ENCODE results near the gene JMJD8.
A peak's percentile ranks its signal among the peaks of the same experiment; 100 is the strongest.

JMJD8 gene

DNA sequence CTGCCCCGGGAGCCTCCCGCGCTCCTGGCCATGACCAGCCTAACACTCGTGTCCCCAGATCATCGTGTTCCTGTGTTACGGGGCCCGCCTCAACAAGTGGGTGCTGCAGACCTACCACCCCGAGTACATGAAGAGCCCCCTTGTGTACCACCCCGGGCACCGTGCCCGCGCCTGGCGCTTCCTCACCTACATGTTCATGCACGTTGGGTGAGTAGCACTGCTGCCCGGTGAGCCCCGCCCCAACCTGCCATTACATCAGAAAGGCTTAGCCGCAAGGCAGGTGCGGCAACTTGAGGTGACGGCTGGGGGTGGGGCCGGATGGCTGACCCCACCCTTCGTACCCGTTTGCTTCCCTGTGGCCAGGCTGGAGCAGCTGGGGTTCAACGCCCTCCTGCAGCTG is 7.2 kb downstream of the JMJD8 start (continued):
- TF ChIP-seq, protein P1, sequence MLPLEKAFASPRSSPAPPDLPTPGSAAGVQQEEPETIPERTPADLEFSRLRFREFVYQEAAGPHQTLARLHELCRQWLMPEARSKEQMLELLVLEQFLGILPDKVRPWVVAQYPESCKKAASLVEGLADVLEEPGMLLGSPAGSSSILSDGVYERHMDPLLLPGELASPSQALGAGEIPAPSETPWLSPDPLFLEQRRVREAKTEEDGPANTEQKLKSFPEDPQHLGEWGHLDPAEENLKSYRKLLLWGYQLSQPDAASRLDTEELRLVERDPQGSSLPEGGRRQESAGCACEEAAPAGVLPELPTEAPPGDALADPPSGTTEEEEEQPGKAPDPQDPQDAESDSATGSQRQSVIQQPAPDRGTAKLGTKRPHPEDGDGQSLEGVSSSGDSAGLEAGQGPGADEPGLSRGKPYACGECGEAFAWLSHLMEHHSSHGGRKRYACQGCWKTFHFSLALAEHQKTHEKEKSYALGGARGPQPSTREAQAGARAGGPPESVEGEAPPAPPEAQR (tag by site-specific recombination; IDR thresholded peaks at IDR 0.05): no peak
- TF ChIP-seq, protein P2, sequence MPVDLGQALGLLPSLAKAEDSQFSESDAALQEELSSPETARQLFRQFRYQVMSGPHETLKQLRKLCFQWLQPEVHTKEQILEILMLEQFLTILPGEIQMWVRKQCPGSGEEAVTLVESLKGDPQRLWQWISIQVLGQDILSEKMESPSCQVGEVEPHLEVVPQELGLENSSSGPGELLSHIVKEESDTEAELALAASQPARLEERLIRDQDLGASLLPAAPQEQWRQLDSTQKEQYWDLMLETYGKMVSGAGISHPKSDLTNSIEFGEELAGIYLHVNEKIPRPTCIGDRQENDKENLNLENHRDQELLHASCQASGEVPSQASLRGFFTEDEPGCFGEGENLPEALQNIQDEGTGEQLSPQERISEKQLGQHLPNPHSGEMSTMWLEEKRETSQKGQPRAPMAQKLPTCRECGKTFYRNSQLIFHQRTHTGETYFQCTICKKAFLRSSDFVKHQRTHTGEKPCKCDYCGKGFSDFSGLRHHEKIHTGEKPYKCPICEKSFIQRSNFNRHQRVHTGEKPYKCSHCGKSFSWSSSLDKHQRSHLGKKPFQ (tag by site-specific recombination; IDR thresholded peaks at IDR 0.05): no peak
- TF ChIP-seq ZNF549 (tag by site-specific recombination; IDR thresholded peaks at IDR 0.05): no peak
- TF ChIP-seq ZNF677 (tag by site-specific recombination; IDR thresholded peaks at IDR 0.05): no peak
- no peak for TF ChIP-seq ZNF610 (tag by site-specific recombination; IDR thresholded peaks at IDR 0.05; ENCODE audit: borderline replicate concordance)
- no peak for TF ChIP-seq MZF1 (tag by site-specific recombination; IDR thresholded peaks at IDR 0.05; ENCODE audit: borderline replicate concordance)
- no peak for TF ChIP-seq GLIS2 (tag by site-specific recombination; IDR thresholded peaks at IDR 0.05)
- no peak for TF ChIP-seq ZNF133 (tag by site-specific recombination; IDR thresholded peaks at IDR 0.05)
- TF ChIP-seq KLF1 (tag by site-specific recombination; IDR thresholded peaks at IDR 0.05): peak; percentile 46; the same call in 1 of the 2 replicates
- TF ChIP-seq ZNF211 (tag by site-specific recombination; IDR thresholded peaks at IDR 0.05; ENCODE audit: low read depth): no peak
- no peak for TF ChIP-seq ZIC2 (tag by site-specific recombination; IDR thresholded peaks at IDR 0.05)
- TF ChIP-seq ZNF830 (tag by site-specific recombination; IDR thresholded peaks at IDR 0.05; ENCODE audit: low read depth): no peak
- TF ChIP-seq, protein P3, sequence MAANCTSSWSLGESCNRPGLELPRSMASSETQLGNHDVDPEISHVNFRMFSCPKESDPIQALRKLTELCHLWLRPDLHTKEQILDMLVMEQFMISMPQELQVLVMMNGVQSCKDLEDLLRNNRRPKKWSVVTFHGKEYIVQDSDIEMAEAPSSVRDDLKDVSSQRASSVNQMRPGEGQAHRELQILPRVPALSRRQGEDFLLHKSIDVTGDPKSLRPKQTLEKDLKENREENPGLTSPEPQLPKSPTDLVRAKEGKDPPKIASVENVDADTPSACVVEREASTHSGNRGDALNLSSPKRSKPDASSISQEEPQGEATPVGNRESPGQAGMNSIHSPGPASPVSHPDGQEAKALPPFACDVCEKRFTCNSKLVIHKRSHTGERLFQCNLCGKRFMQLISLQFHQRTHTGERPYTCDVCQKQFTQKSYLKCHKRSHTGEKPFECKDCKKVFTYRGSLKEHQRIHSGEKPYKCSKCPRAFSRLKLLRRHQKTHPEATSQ (tag by site-specific recombination; IDR thresholded peaks at IDR 0.05): no peak
- TF ChIP-seq ZNF768 (tag by site-specific recombination; IDR thresholded peaks at IDR 0.05): no peak
- TF ChIP-seq GLI2 (tag by site-specific recombination; IDR thresholded peaks at IDR 0.05; ENCODE audit: borderline replicate concordance, low read depth): no peak
- TF ChIP-seq, protein P4, sequence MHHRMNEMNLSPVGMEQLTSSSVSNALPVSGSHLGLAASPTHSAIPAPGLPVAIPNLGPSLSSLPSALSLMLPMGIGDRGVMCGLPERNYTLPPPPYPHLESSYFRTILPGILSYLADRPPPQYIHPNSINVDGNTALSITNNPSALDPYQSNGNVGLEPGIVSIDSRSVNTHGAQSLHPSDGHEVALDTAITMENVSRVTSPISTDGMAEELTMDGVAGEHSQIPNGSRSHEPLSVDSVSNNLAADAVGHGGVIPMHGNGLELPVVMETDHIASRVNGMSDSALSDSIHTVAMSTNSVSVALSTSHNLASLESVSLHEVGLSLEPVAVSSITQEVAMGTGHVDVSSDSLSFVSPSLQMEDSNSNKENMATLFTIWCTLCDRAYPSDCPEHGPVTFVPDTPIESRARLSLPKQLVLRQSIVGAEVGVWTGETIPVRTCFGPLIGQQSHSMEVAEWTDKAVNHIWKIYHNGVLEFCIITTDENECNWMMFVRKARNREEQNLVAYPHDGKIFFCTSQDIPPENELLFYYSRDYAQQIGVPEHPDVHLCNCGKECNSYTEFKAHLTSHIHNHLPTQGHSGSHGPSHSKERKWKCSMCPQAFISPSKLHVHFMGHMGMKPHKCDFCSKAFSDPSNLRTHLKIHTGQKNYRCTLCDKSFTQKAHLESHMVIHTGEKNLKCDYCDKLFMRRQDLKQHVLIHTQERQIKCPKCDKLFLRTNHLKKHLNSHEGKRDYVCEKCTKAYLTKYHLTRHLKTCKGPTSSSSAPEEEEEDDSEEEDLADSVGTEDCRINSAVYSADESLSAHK (tag by site-specific recombination; IDR thresholded peaks at IDR 0.05): no peak
- TF ChIP-seq ZNF658 (tag by site-specific recombination; IDR thresholded peaks at IDR 0.05): no peak
- TF ChIP-seq ZNF792 (tag by site-specific recombination; IDR thresholded peaks at IDR 0.05): no peak
- no peak for TF ChIP-seq YY2 (tag by site-specific recombination; IDR thresholded peaks at IDR 0.05)
- TF ChIP-seq ZNF175 (tag by site-specific recombination; IDR thresholded peaks at IDR 0.05): no peak
- TF ChIP-seq, protein P5, sequence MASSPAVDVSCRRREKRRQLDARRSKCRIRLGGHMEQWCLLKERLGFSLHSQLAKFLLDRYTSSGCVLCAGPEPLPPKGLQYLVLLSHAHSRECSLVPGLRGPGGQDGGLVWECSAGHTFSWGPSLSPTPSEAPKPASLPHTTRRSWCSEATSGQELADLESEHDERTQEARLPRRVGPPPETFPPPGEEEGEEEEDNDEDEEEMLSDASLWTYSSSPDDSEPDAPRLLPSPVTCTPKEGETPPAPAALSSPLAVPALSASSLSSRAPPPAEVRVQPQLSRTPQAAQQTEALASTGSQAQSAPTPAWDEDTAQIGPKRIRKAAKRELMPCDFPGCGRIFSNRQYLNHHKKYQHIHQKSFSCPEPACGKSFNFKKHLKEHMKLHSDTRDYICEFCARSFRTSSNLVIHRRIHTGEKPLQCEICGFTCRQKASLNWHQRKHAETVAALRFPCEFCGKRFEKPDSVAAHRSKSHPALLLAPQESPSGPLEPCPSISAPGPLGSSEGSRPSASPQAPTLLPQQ (tag by site-specific recombination; IDR thresholded peaks at IDR 0.05): peak; percentile 51; the same call in 1 of the 2 replicates
- TF ChIP-seq ZNF600 (tag by site-specific recombination; IDR thresholded peaks at IDR 0.05): no peak
- TF ChIP-seq GFI1B (tag by site-specific recombination; IDR thresholded peaks at IDR 0.05): no peak
- peak; percentile 46; the same call in 1 of the 2 replicates for TF ChIP-seq ZFP69B (tag by site-specific recombination; IDR thresholded peaks at IDR 0.05)
- TF ChIP-seq ZBTB21 (tag by site-specific recombination; IDR thresholded peaks at IDR 0.05): no peak
- no peak for TF ChIP-seq ZBTB1 (tag by site-specific recombination; IDR thresholded peaks at IDR 0.05)
- TF ChIP-seq, protein P6, sequence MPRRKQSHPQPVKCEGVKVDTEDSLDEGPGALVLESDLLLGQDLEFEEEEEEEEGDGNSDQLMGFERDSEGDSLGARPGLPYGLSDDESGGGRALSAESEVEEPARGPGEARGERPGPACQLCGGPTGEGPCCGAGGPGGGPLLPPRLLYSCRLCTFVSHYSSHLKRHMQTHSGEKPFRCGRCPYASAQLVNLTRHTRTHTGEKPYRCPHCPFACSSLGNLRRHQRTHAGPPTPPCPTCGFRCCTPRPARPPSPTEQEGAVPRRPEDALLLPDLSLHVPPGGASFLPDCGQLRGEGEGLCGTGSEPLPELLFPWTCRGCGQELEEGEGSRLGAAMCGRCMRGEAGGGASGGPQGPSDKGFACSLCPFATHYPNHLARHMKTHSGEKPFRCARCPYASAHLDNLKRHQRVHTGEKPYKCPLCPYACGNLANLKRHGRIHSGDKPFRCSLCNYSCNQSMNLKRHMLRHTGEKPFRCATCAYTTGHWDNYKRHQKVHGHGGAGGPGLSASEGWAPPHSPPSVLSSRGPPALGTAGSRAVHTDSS (tag by site-specific recombination; IDR thresholded peaks at IDR 0.05): no peak

All from HEK293 (cell line).